NB4 (cell line): Measurements from ENCODE around the gene GALNT2.

Source experiments
- DNase-seq: peaks from one replicate; pipeline ENCODE4 v3.0.0; 2010; ENCODE audit warnings: low read depth
- H3K4me3 ChIP-seq: one replicate; pipeline ENCODE4 v1.5.1; 2011; ENCODE audit warnings: mild to moderate bottlenecking, low read depth, low read length, moderate library complexity
- CTCF ChIP-seq: IDR thresholded peaks from one replicate; pipeline ENCODE4 v1.5.1; 2012; ENCODE audit warnings: low read depth, low read length
- MYC ChIP-seq: IDR thresholded peaks from 2 replicates; pipeline ENCODE4 v1.6.1; 2011; ENCODE audit warnings: low read depth, low read length
- POLR2A ChIP-seq: IDR thresholded peaks from 2 replicates; pipeline ENCODE4 v1.6.1; 2011; ENCODE audit warnings: mild to moderate bottlenecking; ENCODE audit not compliant: insufficient read length; ENCODE audit errors: extremely low read depth
- TF ChIP-seq, protein P1 (sequence below): IDR thresholded peaks from 2 replicates; pipeline ENCODE4 v1.6.1; 2011; ENCODE audit warnings: low read depth, low read length

The GALNT2 gene

GRCh38 chr1:230108580-230108979, 41.5 kb downstream of the GALNT2 start:
- no peak for TF ChIP-seq POLR2A
- TF ChIP-seq CTCF: no peak
- TF ChIP-seq MYC: no peak
- TF ChIP-seq, protein P1, sequence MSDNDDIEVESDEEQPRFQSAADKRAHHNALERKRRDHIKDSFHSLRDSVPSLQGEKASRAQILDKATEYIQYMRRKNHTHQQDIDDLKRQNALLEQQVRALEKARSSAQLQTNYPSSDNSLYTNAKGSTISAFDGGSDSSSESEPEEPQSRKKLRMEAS: no peak
- no peak overlapping the region for H3K4me3 ChIP-seq
- DNase-seq: no peak

DNA sequence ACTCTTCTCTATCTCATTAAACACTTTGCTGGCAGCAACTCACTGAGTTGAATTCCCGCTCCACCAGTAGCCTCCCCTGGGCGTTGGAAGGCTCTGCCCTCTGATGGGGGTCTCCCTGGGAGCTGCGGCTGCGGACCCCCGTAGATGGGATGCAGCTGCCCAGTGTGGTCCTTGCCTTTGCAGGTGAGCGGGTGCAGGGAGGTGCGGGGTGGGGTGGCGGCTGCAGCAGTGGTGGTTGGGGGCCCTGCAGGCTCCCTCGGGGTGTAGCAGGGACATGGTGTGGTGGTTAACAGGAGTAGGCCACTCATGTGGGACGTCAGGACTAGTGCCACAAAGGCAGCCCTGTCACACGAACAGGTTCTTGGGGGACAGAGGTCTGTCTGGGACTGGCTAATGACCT, 42.0 kb downstream of the GALNT2 start:
- no peak for TF ChIP-seq POLR2A
- no peak for TF ChIP-seq MYC
- TF ChIP-seq, protein P1: no peak
- H3K4me3 ChIP-seq: no peak overlapping the region
- DNase-seq: no peak

- DNase-seq: no peak
- no peak for TF ChIP-seq POLR2A
- no peak overlapping the region for H3K4me3 ChIP-seq
These were observed 43.0 kb downstream of the GALNT2 start for GRCh38 chr1:230109895-230110667.

- H3K4me3 ChIP-seq: no peak overlapping the region
- no peak for DNase-seq
- no peak for TF ChIP-seq CTCF
- TF ChIP-seq, protein P1: no peak
- TF ChIP-seq POLR2A: no peak
- TF ChIP-seq MYC: no peak
These were observed 43.9 kb downstream of the GALNT2 start for GRCh38 chr1:230110971-230111370.

DNA sequence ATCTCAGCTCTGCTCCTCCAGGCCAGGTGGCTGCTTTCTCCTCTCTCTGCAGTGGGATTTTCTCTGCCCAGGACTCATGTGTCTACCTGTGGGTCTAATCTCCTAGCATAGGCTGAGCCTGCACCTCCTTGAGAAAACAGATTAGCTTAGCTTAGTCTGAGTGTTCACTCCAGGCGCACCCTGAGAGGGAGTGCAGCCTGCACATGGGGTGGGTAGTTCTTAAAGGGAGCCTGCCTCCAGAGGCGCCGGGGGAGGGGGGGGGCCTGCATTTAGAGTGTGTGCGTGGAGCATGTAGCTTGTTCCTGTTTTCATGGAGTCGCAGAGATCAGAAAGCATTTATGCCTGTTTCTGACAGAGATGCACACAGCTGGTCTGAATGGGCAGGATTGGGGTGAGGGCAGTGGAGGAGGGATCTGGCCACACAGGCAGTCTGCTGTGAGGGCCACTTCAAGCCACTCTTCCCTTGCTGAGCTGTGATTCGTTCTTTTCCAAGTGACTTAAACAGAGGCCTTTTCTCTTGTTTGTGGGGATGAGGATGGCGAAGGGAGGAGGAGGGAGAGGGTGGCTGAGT, 45.2 kb downstream of the GALNT2 start:
- H3K4me3 ChIP-seq: no peak overlapping the region
- TF ChIP-seq POLR2A (no peak), MYC (no peak), CTCF (no peak)
- TF ChIP-seq, protein P1: no peak
- peak; percentile 40 for DNase-seq

- no peak for DNase-seq
- H3K4me3 ChIP-seq: no peak overlapping the region
- TF ChIP-seq, protein P1: no peak
- TF ChIP-seq POLR2A (no peak), CTCF (no peak), MYC (no peak)
These were observed 45.7 kb downstream of the GALNT2 start for GRCh38 chr1:230112782-230113181.
